ENCODE measurements around the gene TPCN2. TPM values are rescaled to one million over a fixed set of nuclear protein-coding genes. Genes with fewer than 3 reads are reported as not detected.

TPCN2 gene
- total and polyA plus RNA-seq, 2 of the 8 experiments (the other 6 are each of a cell fraction or from before 2014, with no cell fraction given): 9.7 to 18.6 TPM

DNA sequence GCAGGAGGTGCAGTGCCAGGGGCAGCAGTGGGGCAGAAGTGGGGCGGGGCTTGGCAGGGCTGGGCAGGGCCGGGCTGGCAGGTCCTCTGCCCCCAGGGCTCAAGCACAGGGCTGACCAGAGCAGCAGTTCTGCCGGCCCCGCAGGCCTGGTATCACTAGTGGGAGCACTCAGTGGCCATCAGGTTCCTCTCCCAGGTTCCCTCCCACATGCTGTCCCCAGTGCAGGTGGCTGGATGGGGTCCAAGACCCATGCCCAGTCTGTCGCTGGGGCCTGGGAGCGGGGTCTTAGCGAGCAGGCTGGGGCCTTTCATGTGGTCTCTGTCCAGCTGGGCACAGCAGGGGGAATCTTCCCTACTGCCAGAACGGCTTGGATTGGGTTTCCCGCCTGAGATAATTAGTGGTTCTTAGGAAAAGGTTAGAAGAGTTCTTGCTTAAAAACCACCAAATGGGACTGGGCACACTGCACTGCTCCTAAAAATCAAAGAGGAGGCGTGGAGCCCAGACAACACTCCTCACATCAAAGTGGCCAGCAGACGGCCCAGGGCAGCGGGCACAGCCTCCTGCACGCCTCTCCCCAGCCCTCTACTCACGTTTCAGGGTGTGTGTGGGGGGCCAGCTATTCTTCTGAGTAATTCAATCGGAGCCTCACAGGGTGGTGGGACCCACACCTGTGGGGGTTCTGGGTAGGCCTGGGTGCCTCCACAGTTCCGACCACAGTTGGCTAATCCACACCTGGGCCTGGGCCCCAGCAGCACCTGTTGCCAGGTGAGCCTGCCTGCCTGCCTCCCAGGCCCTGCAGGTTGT, 45.6 kb downstream of the TPCN2 start:
- no peak for FAIRE-seq
- no peak overlapping the region for H2BK120ac ChIP-seq (replicated peaks; ENCODE audit: low read depth, low read length)
- H3K23me2 ChIP-seq (ENCODE audit: low read depth, low read length): no peaks in the 10 kb centered on the region
- no peak overlapping the region for H4K91ac ChIP-seq (replicated peaks; ENCODE audit: insufficient read length, low read length)
- H3K56ac ChIP-seq (replicated peaks; ENCODE audit: insufficient read length, low read depth, low read length): no peak overlapping the region
- H2BK5ac ChIP-seq (ENCODE audit: low read depth, low read length): no peak overlapping the region
- H2BK20ac ChIP-seq (ENCODE audit: low read length): no peak overlapping the region
- ChIA-PET CTCF (ENCODE audit: partially characterized antibody) (interaction anchor here (0.8 to 1.2 kb wide), 4 partner anchors 134 to 221 kb away, joined by 3 read pairs; no protein-coding TSS in a partner anchor), POLR2A (ENCODE audit: partially characterized antibody) (interaction anchor here (0.9 to 1.4 kb wide), 4 partner anchors 37 to 551 kb away, joined by 3 to 4 read pairs (median 4); partner anchors contain the start of gene TPCN2)
- no peak overlapping the region for H3K23ac ChIP-seq (ENCODE audit: insufficient read length)
- no peak overlapping the region for H3K4me3 ChIP-seq (ENCODE audit: extremely low read depth in 1 of 4, insufficient read depth in 2 of 4, low read depth in 3 of 4, low read length in 4 of 4)
- no peak overlapping the region for H3K9ac ChIP-seq (replicated peaks in 1 of 4; ENCODE audit: extremely low read depth in 1 of 4, low read depth in 3 of 4, low read length in 3 of 4)
- H3K14ac ChIP-seq (ENCODE audit: insufficient read length): no peak overlapping the region
- H4K5ac ChIP-seq (ENCODE audit: insufficient read length, low read depth, low read length): no peak overlapping the region
- no peak overlapping the region for H2AK5ac ChIP-seq (ENCODE audit: low read depth, low read length)
- peaks cover 0 to 5% (median 4%) of the 10 kb centered on the region in 4 experiments; a peak in 4 of 7 replicates for H3K4me1 ChIP-seq (replicated peaks in 1 of 4; ENCODE audit: control insufficient read depth in 3 of 4, insufficient read depth in 4 of 4, low read length in 3 of 4)
- no peak overlapping the region for H3K18ac ChIP-seq (ENCODE audit: extremely low read depth, low read length)
- H3K4ac ChIP-seq (replicated peaks; ENCODE audit: insufficient read length, low read depth, low read length): no peak overlapping the region
- DNase-seq (ENCODE audit: low read depth in 1 of 2, low spot score in 2 of 2): no peak
- H4K8ac ChIP-seq (ENCODE audit: extremely low read depth, insufficient read depth, low read length): no peak overlapping the region
- H3K27ac ChIP-seq (ENCODE audit: low read depth, low read length): no peak overlapping the region
- peaks cover 0 to 9% (median 0%) of the 10 kb centered on the region in 4 experiments; a peak in 2 of 8 replicates for H3K36me3 ChIP-seq (ENCODE audit: control insufficient read depth in 2 of 4, insufficient read depth in 4 of 4, low read length in 3 of 4)
- H3K27me3 ChIP-seq (replicated peaks in 1 of 4; ENCODE audit: control insufficient read depth in 3 of 4, extremely low read depth in 1 of 4, insufficient read depth in 3 of 4, low read length in 3 of 4): no peaks in the 10 kb centered on the region
- H3K9me3 ChIP-seq (ENCODE audit: insufficient read depth in 2 of 2, low read depth in 1 of 2, low read length in 1 of 2): 0 out of 4 replicates have a peak, but pooled peaks cover 0 to 3% of the 10 kb centered on the region in 2 experiments
- no peak overlapping the region for H2BK12ac ChIP-seq (ENCODE audit: low read depth, low read length)
- no peak overlapping the region for H3K4me2 ChIP-seq (ENCODE audit: insufficient read depth in 1 of 2, low read depth in 2 of 2, low read length in 2 of 2)
- no peak for TF ChIP-seq EP300 (IDR thresholded peaks at IDR 0.05; ENCODE audit: borderline replicate concordance in 1 of 2, low read depth in 2 of 2, low read length in 2 of 2)
- no peak for TF ChIP-seq SUZ12 (IDR thresholded peaks at IDR 0.05; ENCODE audit: low read length)
- TF ChIP-seq POLR2AphosphoS5 (IDR thresholded peaks at IDR 0.05; ENCODE audit: low read depth, low read length): 0 out of 2 replicates have a peak, but pooled peaks have one; percentile 5
- H2BK15ac ChIP-seq (ENCODE audit: low read length): no peak overlapping the region
- WGBS, 2 experiments (ENCODE audit: extremely low coverage in 1 of 2, insufficient coverage in 1 of 2, insufficient read length in 1 of 2, insufficient replicate concordance in 2 of 2, low coverage in 1 of 2, low lambda C conversion rate in 2 of 2, missing lambda C conversion rate in 1 of 2): 77% methylated on average over 16 of the region's 16 CpGs; no CpG with 5 or more reads in 1 of the 2 experiments
- H3K79me1 ChIP-seq (ENCODE audit: low read depth, low read length): no peaks in the 10 kb centered on the region
- no peaks in the 10 kb centered on the region for H3K79me2 ChIP-seq (ENCODE audit: control insufficient read depth in 1 of 2, insufficient read depth in 2 of 2, low read length in 2 of 2)
- H2AFZ ChIP-seq (ENCODE audit: low read length): no peak overlapping the region
- peaks cover 7% of the 10 kb centered on the region in 2 experiments for H4K20me1 ChIP-seq (replicated peaks in 1 of 2; ENCODE audit: control insufficient read depth in 1 of 2, insufficient read depth in 2 of 2, low read length in 2 of 2)
